NCI-H446 treated with DMSO at 0.1 percent for 48 hours (cell line): ENCODE data around the gene ETHE1.

ENCODE experiments used
- DNase-seq: peaks from one replicate; lab custom pipeline; 2025; lab: John Stamatoyannopoulos, UW

Gene ETHE1

GRCh38 chr19:43526884-43527859 is at the start of gene ETHE1:
Gene ETHE1, minus strand, starts transcription at chr19:43527201. Its CDS starts 24 bp downstream, at chr19:43527177.
- DNase-seq, result peak; percentile 13

- no peak for DNase-seq
These were observed 49.2 kb upstream of the ETHE1 start for GRCh38 chr19:43575955-43576878.

GRCh38 chr19:43575156-43575950 is 48.4 kb upstream of the ETHE1 start, which contains the start of the genes PINLYP and XRCC1:
Gene PINLYP, plus strand, starts transcription at chr19:43575801. Its CDS starts 1,391 bp downstream, at chr19:43577192.
Gene XRCC1, minus strand, starts transcription at chr19:43575527. Its CDS starts 69 bp downstream, at chr19:43575458.
- DNase-seq, result peak; percentile 97

GRCh38 chr19:43574424-43575155 is 47.6 kb upstream of the ETHE1 start:
- DNase-seq, result no peak

GRCh38 chr19:43572171-43572588 is 45.2 kb upstream of the ETHE1 start:
- no peak for DNase-seq

GRCh38 chr19:43570174-43570791 is 43.3 kb upstream of the ETHE1 start:
- no peak for DNase-seq

- no peak for DNase-seq
These were observed 42.7 kb upstream of the ETHE1 start for GRCh38 chr19:43569657-43570056.

GRCh38 chr19:43564800-43565199 is 37.8 kb upstream of the ETHE1 start:
- peak; percentile 46 for DNase-seq

- no peak for DNase-seq
These were observed 36.9 kb upstream of the ETHE1 start for GRCh38 chr19:43563816-43564457.

GRCh38 chr19:43562698-43563241 is 35.8 kb upstream of the ETHE1 start:
- peak; percentile 53 for DNase-seq

GRCh38 chr19:43562226-43562697 is 35.3 kb upstream of the ETHE1 start:
- DNase-seq, result no peak

- DNase-seq, result no peak
These were observed 34.4 kb upstream of the ETHE1 start for GRCh38 chr19:43561139-43561970.

- DNase-seq, result no peak
These were observed 33.7 kb upstream of the ETHE1 start for GRCh38 chr19:43560687-43561086.

- DNase-seq, result no peak
These were observed 28.3 kb upstream of the ETHE1 start for GRCh38 chr19:43555185-43555770.

GRCh38 chr19:43554317-43554895 is 27.4 kb upstream of the ETHE1 start:
- no peak for DNase-seq

- DNase-seq, result no peak
These were observed 26.7 kb upstream of the ETHE1 start for GRCh38 chr19:43553656-43554055.

- DNase-seq, result no peak
These were observed 25.6 kb upstream of the ETHE1 start for GRCh38 chr19:43552616-43553015.

- DNase-seq, result no peak
These were observed 25.1 kb upstream of the ETHE1 start for GRCh38 chr19:43552198-43552450.
